LNCAP (cell line): ENCODE data around the gene INSR.

Experiments
- TF ChIP-seq, protein P1 (sequence below): fragments of 450-650 bp; IDR thresholded peaks from 2 replicates; pipeline ENCODE4 v1.5.1; 2017; ENCODE audit warnings: mild to moderate bottlenecking

INSR gene

DNA sequence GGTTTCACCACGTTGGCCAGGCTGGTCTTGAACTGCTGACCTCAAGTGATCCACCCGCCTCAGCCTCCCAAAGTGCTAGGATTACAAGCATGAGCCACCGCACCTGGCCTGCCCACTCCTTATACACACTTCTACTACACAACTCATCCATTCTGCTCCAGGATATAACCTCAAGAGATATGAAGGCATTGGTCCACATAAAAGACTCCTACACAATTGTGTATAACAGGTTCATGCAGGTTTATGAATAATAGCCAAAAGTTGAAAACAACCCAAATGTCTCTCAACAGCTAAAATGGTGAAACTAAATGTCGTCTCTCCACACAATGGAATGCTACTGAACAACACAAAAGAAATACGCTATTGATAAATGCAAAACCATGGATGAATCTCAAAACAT, 58.1 kb downstream of the INSR start:
- TF ChIP-seq, protein P1, sequence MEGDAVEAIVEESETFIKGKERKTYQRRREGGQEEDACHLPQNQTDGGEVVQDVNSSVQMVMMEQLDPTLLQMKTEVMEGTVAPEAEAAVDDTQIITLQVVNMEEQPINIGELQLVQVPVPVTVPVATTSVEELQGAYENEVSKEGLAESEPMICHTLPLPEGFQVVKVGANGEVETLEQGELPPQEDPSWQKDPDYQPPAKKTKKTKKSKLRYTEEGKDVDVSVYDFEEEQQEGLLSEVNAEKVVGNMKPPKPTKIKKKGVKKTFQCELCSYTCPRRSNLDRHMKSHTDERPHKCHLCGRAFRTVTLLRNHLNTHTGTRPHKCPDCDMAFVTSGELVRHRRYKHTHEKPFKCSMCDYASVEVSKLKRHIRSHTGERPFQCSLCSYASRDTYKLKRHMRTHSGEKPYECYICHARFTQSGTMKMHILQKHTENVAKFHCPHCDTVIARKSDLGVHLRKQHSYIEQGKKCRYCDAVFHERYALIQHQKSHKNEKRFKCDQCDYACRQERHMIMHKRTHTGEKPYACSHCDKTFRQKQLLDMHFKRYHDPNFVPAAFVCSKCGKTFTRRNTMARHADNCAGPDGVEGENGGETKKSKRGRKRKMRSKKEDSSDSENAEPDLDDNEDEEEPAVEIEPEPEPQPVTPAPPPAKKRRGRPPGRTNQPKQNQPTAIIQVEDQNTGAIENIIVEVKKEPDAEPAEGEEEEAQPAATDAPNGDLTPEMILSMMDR: no peak

DNA sequence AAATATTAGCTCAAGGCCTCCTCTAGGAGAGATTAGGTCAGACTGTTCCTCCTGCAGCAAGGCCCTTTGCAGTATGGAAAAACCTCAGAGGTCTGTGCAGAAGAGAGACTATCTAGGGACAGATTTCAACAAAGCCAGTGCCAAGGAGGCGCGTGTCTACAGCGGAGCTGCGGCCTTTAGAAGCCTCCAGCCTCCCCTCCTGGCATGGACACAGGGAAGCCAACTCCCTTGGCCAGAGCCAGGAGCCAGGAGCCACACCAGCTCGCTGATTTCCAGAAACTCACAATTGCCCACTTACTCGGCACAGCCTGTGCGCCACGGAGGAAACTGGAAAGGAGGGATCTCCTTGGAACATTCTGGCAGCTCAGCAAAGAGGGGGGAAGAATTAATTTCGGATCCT, 63.4 kb downstream of the INSR start:
- TF ChIP-seq, protein P1: no peak

DNA sequence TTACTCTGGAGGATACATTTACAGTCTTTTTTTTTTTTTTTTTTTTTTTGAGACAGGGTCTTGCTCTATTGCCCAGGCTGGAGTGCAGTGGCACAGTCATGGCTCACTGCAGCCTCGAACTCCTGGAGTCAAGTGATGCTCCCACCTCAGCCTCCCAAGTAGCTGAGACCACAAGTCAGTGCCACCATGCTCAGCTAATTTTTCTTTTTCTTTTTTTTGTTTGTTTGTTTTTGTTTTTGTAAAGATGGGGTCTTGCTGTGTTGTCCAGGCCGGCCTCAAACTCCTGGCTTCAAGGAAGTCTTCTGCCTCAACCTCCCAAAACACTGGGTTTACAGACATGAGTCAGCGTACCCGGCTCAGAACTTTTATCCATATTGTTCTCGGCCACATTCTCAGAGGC, 64.5 kb downstream of the INSR start:
- TF ChIP-seq, protein P1: no peak

DNA sequence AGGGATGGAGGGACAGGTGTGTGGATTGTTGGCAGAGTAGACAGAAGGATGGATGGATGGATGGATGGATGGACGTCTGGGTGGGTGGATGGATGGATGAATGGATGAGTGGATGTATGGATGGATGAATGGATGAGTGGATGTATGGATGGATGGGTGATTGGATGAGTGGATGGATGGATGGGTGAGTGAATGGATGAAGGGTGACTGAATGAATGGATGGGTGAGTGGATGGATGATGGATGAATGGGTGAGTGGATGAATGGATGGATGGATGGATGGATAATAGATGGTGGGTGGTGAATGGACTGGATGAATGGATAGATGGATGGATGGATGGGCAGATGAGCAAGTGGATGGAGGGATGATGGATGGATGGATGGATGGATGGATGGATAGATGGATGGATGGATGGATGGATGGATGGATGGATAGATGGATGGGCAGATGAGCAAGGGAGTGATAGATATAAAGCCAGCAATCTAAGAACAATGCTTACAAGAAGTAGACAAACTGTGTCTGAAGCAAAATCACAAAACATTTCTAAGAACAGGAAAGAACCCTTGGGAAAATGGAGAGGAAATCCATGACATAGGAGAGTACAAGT, 65.2 kb downstream of the INSR start:
- TF ChIP-seq, protein P1: no peak

DNA sequence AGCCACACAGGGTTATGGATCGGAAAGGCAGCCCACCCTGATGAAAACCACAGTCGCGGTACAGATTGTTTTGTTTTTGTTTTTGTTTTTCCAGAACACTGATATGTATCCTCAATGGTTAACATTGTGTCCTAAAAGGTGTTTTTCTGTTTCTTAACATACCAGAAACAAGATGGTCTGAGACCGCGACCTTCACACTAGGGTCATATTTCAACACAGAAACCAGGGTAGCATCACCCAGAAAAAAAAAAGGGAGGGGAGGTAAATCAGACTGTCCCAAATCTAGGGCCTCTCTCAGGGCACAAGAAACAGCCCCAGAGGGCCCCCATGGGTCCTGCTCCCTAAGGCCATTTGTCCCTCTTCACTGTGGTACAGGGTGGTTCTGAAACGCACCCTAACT, 66.5 kb downstream of the INSR start:
- TF ChIP-seq, protein P1: no peak

DNA sequence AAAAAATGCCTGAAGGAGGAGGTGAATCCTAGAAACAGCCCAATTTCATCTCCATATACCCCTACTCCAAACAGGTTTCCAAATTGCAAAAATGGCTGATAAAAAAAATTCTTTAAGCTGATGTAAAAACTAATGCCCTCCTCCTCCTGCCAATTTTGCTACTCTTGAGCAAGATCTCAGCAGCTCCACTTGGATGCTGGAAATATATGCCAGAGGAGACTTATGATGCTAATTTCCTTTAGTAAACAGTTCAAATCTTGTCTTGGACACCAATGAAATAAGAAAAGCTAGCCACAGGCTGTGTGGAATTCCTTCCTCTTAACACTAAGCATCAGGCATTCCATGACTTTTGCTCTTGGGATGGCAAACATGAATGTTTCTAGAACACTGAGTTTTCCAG, 67.5 kb downstream of the INSR start:
- TF ChIP-seq, protein P1: no peak

DNA sequence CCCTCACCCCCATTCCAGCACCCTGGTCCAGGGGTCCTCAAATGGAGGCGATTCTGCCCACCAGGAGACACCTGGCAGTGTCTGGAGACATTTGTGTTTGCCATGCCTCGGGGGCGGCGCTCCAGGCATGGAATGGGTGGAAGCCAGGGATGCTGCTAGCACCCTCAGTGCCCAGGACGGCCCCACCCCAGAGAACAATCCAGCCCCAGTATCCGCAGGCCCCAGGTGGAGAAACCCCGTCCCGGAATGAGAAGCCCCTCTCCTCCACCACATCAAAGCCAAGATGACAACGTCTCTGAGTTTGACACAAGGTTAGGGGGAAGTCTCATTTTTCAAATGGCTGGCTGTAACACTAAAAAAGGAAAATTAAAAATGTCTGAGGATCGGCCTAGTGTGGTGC, 68.5 kb downstream of the INSR start:
- TF ChIP-seq, protein P1: no peak

DNA sequence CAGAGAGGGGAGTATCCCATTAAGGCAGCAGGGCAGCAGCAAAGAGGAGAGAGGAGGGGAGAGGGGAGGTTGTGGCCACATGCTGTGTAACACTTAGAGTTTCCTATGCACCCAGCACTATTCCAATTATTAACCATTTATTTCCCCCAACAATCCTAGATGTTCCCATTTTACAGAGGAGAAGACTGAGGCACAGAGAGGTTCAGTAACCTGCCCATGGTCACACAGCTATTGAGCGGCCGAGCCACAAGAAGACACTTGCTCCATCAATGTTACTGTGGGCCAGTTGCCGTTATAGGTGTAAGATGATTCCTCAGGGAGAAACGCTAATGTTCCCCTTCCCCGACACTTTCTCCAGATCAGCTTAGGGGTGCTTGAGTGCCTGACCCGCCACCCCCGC, 69.2 kb downstream of the INSR start:
- TF ChIP-seq, protein P1: no peak
